HG03342 (cell line): ENCODE results near the gene AGPAT3.

ENCODE experiments used
- ATAC-seq: cut with Tn5 transposase; IDR thresholded peaks from one replicate; pipeline ENCODE4 v1.9.1; 2021; ENCODE audit warnings: mild to moderate bottlenecking, moderate library complexity; ENCODE audit not compliant: unreplicated experiment

The AGPAT3 gene

DNA sequence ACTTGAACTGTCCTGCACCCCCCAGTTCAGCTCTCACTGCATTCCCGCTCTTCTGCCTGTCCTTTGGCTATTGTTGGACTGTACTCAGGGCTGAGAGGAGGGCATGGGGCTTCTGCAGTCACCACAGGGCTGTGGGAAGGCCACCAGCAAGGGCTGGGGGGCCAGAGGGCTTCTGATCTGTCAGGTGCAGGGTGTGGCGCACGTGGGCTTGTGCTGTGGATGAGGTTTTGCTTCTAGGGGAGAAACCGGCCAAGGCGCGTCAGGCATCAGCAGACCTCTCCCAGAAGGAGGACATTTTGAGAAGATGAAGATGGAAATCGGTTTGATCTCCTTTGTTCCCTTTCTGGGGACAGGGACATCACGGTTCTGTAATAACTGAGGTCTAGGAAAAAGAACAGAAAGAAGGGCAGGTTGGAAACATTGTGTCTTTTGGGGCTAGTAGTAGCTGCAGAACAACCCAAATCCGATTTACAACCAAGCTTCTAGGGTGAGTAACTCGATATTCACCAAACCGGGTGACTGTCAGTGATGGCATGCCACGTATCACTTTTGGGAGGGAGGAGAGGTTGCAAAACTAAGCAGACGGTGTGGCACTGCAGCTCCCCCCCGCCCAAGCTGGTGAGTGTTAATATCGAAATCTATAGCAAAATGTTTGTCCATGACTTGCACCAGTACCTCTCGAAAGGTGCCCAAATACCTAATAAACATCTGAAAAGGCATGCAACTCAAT is 40.9 kb downstream of the AGPAT3 start:
- ATAC-seq = no peak

DNA sequence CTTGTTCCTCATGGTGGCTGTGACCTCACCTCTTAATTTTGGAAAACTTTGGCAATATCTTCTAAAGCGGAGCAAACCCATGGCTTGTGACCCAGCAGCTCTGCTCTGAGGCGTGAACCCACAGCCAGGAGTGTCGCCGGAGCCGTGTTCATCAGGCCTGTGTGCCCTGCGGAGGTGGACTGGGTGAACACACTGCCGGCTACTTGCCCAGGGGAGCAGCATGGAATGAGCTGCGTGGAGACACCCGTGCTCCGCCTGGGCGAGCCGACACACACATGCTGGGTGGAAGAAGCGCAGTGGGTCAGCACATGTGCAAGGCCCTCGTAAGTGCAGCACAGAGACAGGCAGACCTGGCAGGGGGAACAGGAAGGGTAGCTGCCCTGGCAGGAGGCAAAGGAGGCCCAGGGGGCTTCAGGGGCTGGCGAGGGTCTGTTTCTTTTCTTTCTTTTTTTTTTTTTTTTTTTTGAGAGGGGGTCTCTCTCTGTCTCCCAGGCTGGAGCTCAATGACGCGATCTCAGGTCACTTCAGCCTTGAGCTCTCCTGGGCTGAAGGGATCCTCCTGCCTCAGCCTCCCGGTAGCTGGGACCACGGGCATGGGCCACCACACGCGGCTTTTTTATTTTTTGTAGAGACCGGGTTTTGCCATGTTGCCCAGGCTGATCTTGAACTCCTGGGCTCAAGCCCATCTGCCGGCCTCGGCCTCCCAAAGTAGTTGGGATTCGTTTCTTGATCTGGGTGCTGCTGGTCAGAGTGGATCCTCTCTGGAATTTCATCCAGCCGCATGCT is 41.8 kb downstream of the AGPAT3 start:
- ATAC-seq = no peak

DNA sequence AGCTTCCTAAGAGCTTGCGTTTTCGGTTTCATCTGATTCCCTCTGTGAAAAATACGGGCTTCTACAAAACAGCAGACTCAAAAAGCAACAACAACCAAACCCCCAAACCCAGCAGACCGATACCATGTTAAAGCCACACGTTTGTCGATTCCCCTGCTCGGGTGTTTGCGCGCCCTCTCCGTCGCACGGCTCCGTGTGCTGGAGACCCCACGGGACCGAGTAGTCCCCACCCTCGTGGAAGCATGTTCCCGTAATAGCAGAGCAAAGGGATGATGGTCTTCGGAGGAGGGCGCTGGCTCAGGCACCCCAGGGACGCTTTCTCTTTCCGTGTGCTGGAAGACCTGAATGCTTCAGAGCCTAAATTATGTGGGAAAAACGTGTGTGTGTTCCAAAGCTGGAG is 42.7 kb downstream of the AGPAT3 start:
- ATAC-seq = no peak

DNA sequence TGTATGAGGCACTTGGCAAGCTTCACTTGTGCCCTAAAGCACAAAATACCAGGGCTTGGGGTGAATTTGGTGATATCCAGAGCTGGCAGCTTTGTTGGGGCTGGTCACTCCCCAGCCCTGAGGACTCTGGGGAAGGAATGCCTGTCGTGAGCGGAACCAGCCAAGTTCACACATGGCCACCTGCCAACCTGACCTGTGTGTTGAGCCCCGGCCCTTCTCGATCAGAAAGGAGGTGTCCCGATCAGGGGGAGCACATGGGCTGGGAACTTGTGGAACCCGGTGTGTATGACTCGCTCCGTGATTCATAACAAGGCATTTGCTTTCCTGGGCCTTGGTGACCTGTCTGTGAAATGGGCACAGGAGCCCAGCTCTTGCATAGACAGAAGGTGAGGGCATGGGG is 43.1 kb downstream of the AGPAT3 start:
- no peak for ATAC-seq

DNA sequence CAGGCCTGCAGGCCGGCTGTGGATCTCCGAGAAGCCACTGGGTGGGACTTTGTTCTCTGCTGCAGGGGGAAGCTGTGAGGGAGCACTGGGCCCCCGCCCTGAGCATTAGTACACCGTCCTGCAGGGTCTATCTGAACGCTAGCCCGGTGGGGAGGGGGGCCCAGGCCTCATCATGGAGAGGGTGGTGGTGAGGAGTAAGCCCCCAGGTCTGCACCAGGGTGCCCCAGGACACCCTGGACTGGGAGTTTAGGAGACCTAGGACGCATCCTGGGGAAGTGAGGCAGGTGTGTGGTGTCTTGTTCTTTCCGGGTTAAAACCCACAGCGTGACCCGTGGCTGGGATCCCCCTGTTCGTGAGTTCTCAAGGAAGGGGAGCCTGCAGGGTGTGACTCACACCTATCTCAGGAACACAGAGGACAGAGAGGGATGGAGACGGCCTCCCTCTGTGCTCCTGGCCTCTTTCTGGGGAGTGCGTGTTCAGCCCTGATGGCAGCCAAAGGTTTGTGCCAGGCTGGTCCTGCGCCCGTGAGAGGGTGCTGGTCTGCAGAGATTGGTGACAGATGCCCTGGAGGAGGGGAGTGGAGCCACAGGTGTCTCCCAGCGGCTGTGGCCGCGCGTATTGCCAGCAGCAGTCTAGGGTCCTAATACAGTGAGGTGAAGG is 44.8 kb downstream of the AGPAT3 start:
- ATAC-seq = no peak

DNA sequence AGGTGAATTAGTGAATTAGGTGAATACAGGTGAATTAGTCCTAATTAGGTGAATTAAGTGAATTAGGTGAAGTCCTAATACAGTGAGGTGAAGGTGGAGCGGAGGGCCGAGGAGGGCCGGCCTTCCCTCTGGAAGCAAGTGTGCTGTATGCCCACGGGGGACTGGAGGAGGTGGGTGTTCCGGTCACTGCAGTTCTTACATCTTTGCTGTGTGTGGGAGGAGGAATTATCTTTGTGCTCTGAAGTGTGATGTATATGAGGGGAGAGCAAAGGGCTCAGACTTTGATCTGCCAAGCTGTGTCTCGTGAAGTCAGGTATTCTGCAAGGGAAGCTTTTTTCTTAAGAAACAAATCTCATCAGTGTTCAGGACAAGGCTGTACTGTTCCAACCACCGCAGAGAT is 45.4 kb downstream of the AGPAT3 start:
- no peak for ATAC-seq

DNA sequence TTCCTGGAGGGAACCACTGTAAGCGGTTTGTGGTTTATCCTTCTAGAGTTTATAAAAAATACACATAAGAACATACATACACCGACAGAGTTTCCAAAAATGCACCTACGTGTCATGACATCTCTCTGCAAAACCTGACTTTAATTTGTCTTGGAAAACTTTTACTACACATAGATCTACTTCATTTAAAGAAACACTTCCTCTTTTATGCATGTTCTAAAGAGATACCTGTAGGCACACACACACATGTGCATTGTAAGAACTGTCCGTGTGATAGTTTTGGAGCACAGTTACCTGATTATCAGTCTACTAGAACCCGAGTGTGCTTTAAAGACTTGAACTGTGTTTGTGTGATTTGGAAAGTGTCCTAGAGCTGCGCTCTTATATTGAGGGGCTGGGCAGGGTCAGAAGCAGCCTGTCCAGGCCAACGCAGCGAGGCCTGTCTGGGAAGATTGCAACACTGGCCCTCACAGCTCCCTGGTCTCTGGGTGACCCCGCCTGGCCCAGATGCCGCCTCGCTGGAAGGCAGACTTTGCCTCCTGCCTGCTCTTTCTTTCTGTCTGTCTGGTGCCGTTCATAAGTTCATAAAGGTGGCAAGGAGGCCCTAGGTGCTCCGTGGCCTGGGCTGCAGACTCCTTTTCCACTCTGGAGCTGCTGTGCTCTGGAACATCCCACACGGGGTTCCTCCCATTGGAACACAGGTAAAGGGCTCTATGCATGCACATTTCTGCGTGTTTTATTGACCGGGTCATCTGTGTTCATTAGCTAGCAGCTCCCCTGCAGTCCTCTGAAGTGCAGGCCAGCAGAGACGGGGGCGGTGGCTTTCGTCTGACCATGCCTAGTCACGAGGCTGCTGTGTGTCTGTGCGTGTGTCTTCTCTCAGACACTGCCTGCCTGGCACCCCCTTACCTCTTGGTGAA is 46.3 kb downstream of the AGPAT3 start:
- ATAC-seq = no peak

DNA sequence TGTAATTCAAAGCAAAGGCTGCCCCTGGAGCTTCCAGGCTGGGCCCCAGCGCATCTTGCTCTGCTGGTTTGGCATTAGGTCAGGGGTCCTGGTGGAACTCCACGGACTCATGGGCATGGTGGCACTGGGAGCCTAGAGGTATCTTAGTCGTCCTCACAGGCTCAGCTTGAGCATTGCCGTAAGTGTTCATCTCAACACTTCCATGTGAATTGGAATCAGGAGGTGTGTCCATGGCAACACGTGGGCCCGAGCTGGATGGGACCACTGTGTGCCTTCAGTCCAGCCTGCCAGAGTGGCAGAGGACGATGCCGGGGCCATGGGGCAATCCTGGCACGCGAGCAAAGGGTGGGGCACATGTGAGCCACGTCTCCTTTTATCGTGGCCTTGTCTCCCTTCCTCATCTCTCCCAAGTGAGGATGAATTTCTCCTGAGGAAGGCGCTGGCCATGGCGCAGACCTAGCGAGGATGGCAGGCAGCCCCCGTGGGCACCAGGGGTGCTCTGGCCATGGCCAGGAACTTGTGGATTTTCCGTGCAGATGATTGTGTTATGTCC is 47.0 kb downstream of the AGPAT3 start:
- ATAC-seq = no peak

DNA sequence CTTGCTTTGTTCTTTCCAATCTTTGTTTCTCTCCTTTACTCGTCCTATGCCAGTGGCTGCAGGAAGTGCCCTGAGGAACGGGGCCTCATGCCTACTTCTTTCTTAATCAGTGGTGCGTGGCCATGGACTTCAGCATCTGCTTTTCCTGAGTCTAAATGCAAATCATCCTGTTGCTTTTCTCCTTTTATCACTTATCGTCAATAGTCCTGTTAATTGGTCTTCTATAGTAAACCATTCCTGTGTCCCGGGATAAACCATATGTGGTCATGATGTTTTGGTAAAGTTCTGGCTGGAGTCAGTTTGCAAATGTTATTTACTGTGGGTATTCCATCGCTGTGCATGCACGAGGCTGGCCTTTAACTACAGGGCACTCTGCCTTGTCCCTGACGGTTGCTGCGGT is 47.5 kb downstream of the AGPAT3 start:
- ATAC-seq = no peak

DNA sequence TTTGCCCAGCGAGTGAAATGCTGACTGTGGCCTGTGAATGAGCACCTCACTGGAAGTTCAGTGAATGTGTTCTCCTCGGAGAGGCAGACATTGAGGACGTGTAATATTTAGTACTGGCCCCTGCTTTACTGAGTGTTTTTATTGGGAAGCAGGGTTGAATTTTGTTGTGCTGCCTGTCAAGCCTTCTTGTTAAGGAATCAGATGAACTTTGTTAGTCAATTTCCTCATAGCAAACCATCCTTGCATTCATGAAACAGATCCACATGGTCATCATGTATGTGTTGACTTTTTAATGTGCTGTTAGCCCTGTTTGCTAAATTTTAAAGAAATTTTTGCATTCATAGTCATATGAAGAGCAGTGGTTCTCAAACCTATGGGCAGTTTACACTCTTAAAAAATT is 47.9 kb downstream of the AGPAT3 start:
- ATAC-seq = no peak

DNA sequence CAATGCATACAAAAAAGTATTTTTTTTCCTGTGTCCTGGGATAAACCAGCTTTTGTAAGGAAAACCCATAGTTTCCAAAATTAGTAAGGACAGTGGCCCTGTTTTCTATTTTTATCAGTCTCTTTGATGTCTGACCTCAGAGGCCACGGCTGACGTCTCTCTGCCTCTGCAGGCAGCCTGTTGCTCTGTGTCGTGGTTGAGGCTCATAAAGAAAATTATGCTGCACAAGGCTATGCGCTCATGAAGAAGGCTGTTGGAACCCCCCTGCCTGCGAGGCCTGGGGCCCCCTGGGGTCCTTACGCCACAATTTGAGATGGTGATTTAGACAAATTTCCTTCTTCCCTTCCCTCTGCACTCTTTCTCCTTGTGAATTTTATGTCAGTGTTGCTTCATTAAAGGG is 48.9 kb downstream of the AGPAT3 start:
- no peak for ATAC-seq

DNA sequence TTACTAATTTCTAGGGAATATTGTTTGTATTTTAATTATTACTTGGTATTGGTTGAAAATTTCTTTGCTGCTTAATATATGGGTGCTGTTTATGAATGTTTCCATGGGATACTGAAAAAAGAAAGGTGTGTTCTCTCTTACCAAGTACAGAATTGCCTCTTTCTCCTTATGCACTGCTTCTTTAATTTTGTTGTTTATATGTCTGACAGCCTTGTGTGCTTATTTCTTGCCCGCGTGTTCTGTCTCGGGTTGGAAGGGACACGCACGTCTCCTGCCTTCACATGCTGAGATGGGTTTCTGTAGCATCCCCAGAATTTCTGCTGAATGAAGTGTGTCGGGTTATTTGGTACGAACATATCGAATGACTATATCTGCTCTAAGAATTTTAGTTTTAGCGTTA is 51.1 kb downstream of the AGPAT3 start:
- no peak for ATAC-seq

DNA sequence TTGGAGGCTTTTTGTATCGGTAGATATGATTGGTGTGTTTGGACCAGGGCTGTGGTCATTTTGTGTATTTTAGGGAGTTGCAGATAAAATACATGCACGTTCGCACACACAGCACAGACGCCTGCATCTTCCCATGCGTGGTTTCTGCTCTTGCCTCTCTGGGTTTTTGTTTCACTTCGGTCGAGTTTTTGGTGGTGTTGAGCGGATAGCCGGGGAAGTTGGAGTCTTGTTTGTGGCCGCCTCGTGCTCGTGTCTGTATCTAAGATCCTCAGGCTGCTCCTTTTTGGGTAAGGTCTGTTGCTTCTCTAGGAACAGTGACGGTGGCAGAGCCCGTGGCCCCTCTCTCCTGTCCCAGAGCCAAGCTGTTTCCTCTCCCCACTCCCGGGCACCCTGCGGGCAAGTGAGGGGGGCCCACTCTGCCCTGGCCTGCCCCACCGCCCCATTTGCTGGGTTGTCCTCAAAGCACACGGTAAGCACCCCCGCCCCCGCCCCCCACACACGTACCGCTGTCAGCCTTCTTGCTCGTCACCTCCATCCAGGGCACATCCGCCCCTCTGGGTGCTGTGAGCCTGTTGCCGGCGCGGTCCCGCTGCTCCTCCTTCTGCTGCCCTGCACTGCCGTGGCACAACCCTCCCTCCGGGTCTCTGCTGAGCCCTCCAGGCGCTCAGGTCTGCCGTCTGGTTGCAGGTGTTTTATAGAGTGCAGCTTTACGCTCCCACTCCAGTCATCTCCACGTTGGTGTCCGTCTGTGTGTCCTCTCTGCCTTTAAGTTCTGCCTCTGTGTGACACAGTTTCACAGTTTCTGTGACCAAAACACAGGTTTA is 51.9 kb downstream of the AGPAT3 start:
- ATAC-seq = no peak

DNA sequence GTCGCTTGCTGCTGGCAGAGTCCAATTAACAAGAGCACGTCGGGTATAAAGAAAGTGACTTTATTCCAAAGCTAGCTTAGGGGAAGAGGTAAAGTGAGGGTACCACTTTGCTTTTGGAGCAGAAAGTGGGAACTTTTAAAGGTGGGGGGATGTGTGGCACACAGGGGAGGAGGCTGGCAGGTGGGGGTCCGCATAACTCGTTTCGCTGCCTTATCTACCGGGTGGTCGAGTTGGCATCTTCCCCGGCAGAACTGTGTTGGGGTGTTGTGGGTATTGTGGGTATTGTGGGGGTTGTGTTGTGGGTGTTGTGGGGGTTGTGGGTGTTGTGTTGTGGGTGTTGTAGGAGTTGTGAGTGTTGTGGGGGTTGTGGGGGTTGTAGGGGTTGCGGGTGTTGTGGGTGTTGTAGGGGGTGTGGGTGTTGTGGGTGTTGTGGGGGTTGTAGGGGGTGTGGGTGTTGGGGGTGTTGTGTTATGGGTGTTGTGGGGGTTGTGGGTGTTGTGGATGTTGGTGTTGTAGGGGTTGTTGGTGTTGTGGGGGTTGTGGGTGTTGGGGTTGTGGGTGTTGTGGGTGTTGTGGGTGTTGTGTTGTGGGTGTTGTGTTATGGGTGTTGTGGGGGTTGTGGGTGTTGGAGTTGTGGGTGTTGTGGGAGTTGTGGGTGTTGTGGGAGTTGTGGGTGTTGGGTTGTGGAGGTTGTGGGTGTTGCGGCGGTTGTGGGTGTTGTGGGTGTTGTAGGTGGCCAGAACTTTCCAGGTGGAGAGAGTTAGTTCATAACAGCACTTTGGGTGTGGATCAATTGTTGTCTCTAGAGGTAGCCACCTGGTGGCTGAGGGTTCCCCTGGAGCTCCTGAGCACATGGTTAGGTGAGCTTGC is 52.7 kb downstream of the AGPAT3 start:
- ATAC-seq = no peak

DNA sequence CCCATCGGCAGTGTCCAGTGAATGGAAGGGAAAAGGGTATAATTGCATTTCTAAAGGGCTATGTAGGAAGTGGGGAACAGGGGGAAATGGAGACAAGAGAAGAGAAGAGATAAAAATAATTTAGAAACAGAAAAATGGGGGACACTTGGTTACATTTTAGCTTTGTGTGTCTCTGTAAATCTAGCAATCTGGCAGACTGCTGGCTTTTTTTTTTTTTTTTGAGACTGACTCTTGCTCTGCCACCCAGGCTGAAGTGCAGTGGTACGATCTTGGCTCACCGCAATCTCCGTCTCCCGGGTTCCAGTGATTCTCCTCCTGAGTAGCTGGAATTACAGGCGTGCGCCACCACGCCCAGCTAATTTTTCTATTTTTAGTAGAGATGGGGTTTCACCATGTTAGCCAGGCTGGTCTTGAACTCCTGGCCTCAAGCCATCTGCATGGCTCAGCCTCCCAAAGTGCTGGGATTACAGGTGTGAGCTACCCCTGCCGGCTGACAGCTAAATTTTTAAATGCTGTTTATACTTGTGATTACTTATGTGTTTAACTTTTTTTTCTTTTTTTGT is 53.4 kb downstream of the AGPAT3 start:
- ATAC-seq = no peak

DNA sequence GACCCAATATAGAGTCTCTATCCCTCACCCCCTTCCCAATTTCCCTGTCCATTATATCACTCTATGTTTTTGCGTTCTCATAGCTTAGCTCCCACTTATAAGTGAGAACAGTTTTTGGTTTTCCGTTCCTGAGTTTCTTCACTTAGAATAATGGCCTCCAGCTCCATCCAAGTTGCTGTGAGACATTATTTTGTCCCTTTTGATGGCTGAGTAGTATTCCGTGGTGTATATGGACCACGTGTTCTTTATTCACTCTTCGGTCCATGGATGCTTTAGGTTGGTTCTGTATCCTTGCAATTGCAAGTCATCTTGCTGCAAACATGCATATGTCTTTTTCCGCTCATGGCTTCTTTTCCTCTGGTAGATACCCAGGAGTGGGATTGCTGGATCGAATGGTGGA is 54.3 kb downstream of the AGPAT3 start:
- ATAC-seq = no peak

DNA sequence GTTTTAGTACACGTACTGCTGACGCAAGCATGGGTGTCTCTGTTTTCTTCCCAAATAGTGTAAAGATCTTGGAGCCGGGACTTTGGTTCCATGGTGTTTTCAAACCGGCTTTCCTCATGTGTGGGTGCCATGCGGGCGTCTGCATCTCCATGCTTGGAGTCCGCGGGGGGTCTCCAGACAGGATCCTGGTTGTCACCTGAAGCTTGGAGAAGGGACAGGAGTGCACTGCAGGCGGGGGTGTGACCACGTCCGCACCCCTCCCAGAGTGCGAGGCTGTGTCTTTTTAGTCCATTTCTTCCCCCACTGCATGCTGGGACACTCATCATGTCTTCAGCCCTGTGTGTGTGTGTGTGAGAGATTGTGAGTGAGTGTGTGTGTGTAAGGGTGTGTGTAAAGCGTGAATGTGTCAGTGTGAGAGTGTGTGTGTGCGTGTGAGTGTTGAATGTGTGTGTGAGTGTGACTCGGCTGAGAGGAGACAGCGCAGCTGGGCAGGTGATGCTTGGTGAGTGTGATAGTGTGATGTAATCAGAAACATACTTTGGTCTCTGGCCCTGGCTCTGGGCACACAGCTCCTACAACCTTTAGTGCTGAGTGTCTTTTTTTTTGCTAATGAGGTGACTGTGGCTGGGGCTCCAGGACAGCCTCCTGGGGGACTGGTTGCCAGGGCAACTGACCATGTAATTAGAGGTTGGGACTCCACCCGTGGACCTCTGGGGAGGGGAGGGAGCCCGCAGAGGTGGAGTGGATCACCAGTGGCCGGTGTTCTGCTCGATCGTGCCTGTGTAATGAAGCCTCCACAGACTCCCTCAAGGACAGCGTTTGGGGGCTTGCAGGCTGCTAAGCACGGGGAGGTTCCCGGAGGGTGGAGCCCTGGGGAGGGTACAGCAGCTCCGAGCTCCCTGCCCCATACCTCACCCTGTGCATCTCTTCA is 55.1 kb downstream of the AGPAT3 start:
- ATAC-seq = no peak
